Activated T-cell treated with anti-CD3 and anti-CD28 coated beads, Interleukin-2, amount 50 U/mL, for 24 hours (primary cell): ENCODE measurements around the gene THBD.

ENCODE experiments used
- DNase-seq: peaks from one replicate; pipeline ENCODE4 v3.0.0-alpha.2; 2020
- H3K27ac Mint-ChIP-seq: 2 replicates; pipeline ENCODE4 v1.8.0; 2020; ENCODE audit warnings: mild to moderate bottlenecking, mixed read lengths
- H3K27me3 Mint-ChIP-seq: 2 replicates; pipeline ENCODE4 v1.8.0; 2020; ENCODE audit warnings: mixed read lengths
- H3K36me3 Mint-ChIP-seq: 2 replicates; pipeline ENCODE4 v1.8.0; 2020; ENCODE audit warnings: low read depth, mixed read lengths
- H3K4me1 Mint-ChIP-seq: 2 replicates; pipeline ENCODE4 v1.8.0; 2020; ENCODE audit warnings: low read depth, mixed read lengths
- H3K4me3 Mint-ChIP-seq: 2 replicates; pipeline ENCODE4 v1.8.0; 2020; ENCODE audit warnings: mild to moderate bottlenecking, moderate library complexity, mixed read lengths
- H3K9me3 Mint-ChIP-seq: 2 replicates; pipeline ENCODE4 v1.8.0; 2020; ENCODE audit warnings: mixed read lengths

THBD gene

DNA sequence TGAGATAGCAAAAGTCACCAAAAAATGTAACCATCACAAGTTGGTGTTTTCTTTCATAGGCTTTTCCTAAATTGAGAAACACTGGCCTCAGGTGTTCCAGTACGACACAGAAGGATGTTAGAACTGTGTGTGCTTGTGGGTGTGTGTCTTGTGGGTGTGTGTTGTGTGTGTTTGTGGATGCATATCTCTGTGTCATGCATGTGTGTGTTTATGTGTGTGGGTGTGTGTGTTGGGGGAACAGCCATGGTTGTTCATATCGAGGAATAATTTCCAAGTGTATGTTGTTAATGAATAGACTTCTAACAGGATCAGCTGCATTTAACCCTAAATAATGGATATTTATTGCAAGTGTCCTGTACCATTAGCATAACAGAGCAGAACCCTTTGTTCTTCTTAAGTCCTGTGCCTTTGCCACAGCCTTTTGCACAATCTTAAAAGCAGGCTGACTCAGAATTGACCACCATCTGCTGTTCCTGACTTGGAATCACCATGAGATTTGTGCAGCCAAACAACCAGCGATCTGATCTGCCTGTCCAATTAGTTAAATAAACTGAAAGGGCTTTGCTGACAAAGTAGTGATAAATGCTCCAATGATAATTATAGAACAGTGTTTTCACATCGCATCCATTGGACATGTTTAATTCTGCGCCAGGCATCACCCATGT is 29.0 kb upstream of the THBD start:
- no peak for DNase-seq
- no peaks in the 10 kb centered on the region for H3K27me3 Mint-ChIP-seq
- no peak overlapping the region for H3K4me3 Mint-ChIP-seq
- H3K9me3 Mint-ChIP-seq = no peaks in the 10 kb centered on the region
- no peaks in the 10 kb centered on the region for H3K36me3 Mint-ChIP-seq
- H3K4me1 Mint-ChIP-seq = no peaks in the 10 kb centered on the region
- no peak overlapping the region for H3K27ac Mint-ChIP-seq

DNA sequence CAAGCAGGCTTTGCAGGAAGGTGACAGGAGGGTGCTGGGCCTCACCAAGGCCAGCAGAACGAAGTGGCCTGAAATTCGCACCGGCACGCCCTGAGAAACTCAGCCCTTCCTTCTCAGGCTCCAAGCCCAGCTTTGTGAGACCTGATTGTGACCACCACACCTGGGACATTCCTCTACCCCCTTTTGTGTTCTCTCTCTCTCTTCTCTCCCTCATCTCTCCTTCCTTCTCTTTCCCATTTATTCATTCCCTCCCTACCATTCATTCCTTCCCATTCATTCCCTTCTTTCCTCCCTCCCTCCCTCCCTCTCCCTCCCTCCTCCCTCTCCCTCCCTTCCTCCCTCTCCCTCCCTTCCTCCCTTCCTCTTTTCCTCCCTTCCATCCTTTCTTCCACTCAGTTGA is 27.8 kb upstream of the THBD start:
- Mint-ChIP-seq H3K4me3 (no peak overlapping the region), H3K27ac (no peak overlapping the region), H3K36me3 (no peaks in the 10 kb centered on the region), H3K27me3 (no peaks in the 10 kb centered on the region), H3K9me3 (no peaks in the 10 kb centered on the region), H3K4me1 (no peaks in the 10 kb centered on the region)
- DNase-seq = no peak

DNA sequence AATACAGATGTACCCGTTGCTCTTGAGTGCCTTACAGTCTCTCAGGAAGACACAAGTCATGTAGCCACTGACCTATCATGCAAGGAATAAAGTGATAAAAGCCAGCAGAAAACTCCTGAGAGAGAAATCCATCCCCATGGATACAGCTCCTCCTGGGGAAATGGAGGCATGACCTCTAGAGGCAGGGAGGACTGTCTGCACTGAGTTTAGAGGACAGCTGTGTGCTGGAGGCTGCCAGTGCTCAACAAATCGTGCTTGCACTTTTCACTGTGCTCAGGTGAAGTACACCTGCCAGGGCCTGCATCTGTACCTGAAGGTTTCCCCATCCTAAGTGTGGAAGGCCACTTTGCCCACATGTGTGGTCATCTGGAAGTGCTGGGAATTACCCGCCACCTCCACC is 24.6 kb upstream of the THBD start:
- H3K9me3 Mint-ChIP-seq = no peaks in the 10 kb centered on the region
- no peak overlapping the region for H3K27ac Mint-ChIP-seq
- peaks cover 2% of the 10 kb centered on the region for H3K27me3 Mint-ChIP-seq
- H3K36me3 Mint-ChIP-seq = no peaks in the 10 kb centered on the region
- no peak overlapping the region for H3K4me3 Mint-ChIP-seq
- H3K4me1 Mint-ChIP-seq = no peaks in the 10 kb centered on the region
- DNase-seq = no peak

DNA sequence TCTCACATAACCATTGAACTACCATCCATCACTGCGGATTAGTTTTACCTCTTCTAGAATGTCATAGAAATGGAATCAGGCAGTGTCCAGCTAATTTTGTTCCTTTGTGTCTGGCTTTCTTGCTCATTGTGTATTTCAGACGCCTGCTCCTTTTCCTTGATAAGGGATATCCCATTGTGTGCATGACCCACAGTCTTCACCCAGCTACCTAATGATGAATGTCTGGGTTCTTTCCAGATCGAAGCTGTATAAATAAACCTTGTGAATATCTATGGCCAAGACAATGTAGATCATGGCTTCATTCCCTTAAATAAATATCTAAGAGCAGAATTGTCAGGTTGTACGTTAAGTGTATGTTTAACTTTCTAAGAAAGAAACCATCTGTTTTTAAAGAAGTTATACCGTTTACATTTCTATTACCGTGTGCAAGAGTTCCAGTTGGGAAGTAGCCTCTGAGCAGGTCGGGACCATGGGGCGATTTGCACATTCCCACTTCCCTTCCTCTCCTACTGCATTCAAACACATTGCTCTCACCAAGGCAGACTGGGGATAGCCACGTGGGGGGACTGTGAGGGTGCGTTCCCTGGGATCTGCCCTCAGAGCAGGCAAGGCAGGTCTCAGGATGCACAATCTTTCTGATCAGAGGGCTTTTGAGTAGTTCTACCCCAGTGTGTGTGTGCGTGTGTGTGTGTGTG is 23.6 kb upstream of the THBD start:
- Mint-ChIP-seq H3K9me3 (no peaks in the 10 kb centered on the region), H3K27me3 (peaks cover 2% of the 10 kb centered on the region), H3K4me1 (no peaks in the 10 kb centered on the region), H3K36me3 (no peaks in the 10 kb centered on the region), H3K27ac (no peak overlapping the region), H3K4me3 (no peak overlapping the region)
- DNase-seq = no peak

DNA sequence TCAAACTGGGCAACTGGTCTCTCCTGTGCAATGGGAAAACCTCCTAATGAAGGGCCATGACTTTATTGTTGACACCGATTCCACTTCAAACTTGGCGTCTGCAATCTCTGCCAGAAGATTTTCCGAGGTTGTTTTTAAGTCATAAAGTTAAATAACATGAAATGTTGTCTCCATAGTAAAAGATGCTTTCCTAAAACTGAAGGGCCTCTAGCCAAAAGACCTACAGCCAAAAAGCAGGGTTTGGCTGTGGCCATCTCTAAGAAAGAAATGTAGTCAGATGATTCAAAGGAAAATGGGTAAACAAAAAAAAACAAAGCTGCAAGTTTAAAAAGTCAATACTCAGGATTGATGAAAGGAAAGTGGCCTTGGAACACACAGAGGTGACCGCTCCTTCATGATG is 22.5 kb upstream of the THBD start:
- peaks cover 2% of the 10 kb centered on the region for H3K27me3 Mint-ChIP-seq
- no peak for DNase-seq
- H3K27ac Mint-ChIP-seq = no peak overlapping the region
- no peak overlapping the region for H3K4me3 Mint-ChIP-seq
- H3K9me3 Mint-ChIP-seq = no peaks in the 10 kb centered on the region
- no peaks in the 10 kb centered on the region for H3K4me1 Mint-ChIP-seq
- H3K36me3 Mint-ChIP-seq = no peaks in the 10 kb centered on the region

DNA sequence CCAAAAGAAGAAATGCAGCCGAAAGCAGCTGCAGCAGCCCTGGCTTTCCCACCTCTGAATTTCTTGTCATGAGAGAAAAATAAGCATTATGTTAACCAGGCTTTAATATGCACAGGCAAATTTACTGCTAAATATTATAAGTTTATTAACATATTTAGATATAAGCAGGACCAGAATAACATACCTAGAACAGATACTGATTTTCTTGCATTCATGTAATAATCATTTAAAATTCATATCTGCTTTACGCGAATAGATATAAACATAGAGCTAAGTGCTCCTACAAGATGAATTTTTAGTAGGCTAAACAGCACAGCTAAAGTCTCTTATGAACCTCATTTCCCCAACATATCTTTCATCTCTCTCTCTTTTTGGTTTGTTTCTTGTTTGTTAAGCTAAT is 21.9 kb upstream of the THBD start:
- Mint-ChIP-seq H3K27ac (no peak overlapping the region), H3K9me3 (no peaks in the 10 kb centered on the region), H3K4me1 (no peaks in the 10 kb centered on the region), H3K4me3 (no peak overlapping the region), H3K27me3 (peaks cover 5% of the 10 kb centered on the region), H3K36me3 (no peaks in the 10 kb centered on the region)
- no peak for DNase-seq

DNA sequence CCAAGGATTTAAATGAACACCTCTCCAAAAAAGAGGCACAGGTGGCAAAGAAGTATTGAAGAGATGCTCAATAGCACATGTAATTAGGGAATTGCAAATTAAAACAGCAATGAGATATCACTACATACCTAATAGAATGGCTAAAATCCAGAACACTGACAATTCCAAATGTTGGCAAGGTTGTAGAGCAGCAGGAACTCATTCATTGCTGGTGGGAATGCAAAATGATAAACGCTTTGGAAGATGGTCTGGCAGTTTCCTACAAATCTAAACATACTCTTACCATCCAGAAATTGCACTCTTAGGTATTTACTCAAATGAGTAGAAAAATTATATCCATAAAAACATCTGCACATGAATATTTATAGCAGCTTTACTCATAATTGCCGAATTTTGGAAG is 19.6 kb upstream of the THBD start:
- Mint-ChIP-seq H3K27ac (no peak overlapping the region), H3K4me3 (no peak overlapping the region), H3K27me3 (peaks cover 10% of the 10 kb centered on the region), H3K36me3 (no peaks in the 10 kb centered on the region), H3K9me3 (no peaks in the 10 kb centered on the region), H3K4me1 (no peaks in the 10 kb centered on the region)
- no peak for DNase-seq

DNA sequence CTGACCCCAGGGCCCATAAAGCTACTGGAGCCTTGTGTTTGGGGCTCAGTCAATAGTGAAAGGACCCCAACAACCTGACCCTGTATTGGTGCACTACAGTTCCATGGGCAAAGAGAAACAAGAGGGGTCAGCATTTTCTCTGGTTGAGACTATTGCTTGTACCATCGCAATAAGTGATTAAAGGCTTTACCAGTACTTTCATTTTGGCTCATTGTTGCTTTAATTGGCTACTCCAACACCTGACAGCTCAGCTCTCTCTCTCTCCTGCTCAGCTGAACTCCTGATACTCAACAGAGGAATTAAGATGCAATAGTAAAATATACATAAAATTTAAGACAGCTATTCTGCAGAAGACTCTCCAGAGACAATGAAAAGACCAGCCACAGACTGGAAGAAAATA is 18.8 kb upstream of the THBD start:
- Mint-ChIP-seq H3K27ac (no peak overlapping the region), H3K4me3 (no peak overlapping the region), H3K36me3 (no peaks in the 10 kb centered on the region), H3K9me3 (no peaks in the 10 kb centered on the region), H3K4me1 (no peaks in the 10 kb centered on the region), H3K27me3 (peaks cover 10% of the 10 kb centered on the region)
- DNase-seq = no peak

DNA sequence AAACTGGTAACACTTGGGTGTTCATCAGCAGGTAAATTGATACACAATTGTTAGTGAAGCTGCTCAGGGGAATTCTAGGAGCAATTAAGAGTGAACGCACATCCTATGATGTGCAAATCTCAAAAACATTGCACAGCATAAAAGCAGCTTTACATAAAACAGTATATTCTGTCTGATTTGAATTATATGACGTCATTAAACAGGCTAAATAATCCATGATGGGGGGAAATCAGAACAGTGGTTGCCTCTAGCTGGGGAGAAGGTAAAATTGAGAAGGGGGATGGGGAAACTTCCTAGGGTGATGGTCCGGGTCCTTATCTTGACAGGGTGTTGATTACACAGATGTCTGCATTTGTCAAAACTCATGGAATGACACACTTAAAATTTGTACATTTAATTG is 17.3 kb upstream of the THBD start:
- Mint-ChIP-seq H3K4me3 (no peak overlapping the region), H3K27ac (no peak overlapping the region), H3K9me3 (no peaks in the 10 kb centered on the region), H3K27me3 (peaks cover 10% of the 10 kb centered on the region), H3K4me1 (no peaks in the 10 kb centered on the region), H3K36me3 (no peaks in the 10 kb centered on the region)
- no peak for DNase-seq

DNA sequence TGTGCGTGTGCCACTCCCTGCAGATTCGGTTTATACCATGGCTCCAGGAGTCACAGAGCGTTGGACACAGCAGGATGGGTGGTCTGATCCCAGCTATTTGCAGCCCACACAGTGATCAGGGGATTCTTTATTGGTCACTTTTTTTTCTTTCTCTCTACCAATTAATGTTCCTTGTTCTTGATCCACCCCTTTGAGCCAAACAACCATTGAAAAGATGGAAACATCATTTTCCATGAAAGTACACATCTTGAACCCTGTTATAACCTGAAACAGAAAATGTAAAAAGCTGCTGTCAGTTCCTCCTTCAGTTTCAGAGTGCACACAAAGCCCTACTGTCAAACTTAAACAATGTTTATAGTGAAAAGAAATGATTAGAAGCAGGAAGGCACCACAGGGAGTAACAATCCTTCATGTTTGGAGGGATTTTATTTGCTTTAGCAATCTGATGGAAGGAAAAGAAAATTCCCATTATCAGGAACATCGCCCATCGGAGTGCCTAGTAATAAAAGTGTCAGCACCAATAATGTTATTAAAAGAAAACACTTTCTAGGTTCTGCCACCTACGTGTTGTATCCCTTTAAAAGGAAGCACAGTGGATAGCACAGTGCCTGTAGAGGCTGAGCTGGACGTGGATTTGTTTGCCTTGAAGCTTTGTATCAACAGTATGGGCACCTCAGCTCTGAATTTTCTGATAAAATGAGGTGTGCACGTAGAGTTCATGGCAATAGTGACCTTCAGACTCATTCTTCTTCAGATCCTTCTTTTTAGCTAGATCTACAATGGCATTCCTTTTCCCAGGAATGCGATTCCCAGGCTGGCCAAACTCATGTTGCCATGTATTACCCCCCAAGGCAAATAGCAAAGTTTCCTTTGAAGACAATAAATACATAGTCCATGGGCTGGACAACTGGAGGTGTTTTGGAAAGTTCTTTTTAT is 16.1 kb upstream of the THBD start:
- no peaks in the 10 kb centered on the region for H3K9me3 Mint-ChIP-seq
- H3K27ac Mint-ChIP-seq = no peak overlapping the region

DNA sequence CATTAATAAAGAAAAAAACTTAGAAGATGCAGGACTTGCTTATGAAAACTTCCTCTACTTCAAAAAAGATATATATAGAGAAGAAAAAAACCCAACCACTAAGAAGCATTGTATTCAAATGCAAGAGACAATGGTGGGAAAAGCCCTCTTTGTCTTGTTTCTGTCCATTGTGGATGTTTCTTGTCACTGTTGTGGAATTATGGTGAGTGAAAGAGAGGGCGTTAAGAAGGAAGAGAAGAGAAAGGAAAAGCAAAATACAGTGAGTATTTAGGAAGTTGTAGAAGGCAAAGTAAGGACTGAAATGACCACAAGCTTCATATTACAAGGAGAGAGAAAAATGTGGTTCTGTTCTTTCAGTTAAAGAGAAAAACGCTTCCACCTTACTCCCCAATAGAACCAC is 14.1 kb upstream of the THBD start:
- DNase-seq = no peak
- Mint-ChIP-seq H3K9me3 (no peaks in the 10 kb centered on the region), H3K36me3 (no peaks in the 10 kb centered on the region), H3K4me1 (no peaks in the 10 kb centered on the region), H3K27ac (no peak overlapping the region), H3K4me3 (no peak overlapping the region), H3K27me3 (peaks cover 9% of the 10 kb centered on the region)

More for the DNA sequence above, 16.1 kb upstream of the THBD start:
- Mint-ChIP-seq H3K36me3 (no peaks in the 10 kb centered on the region), H3K4me1 (no peaks in the 10 kb centered on the region), H3K4me3 (no peak overlapping the region), H3K27me3 (peaks cover 10% of the 10 kb centered on the region)
- no peak for DNase-seq

DNA sequence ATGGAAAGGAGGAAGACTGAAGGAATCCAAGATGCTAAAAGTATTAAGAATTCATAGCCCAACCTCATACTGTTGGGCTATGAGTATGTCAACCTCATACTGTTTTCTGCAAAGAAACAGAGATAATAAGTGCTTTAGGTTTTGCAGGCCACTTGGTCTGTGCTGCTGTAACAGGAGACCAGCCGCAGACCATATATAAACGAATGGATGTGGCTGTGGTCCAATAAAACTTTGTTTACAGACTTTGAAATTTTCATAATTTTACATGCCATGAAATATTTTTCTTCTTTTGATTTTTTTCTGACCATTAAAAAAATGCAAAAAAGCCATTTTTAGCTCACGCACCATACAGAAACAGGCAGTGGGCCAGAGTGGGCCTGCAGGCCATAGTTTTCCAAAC is 13.7 kb upstream of the THBD start:
- Mint-ChIP-seq H3K36me3 (no peaks in the 10 kb centered on the region), H3K27ac (no peak overlapping the region), H3K9me3 (no peaks in the 10 kb centered on the region), H3K27me3 (peaks cover 9% of the 10 kb centered on the region), H3K4me3 (no peak overlapping the region), H3K4me1 (no peaks in the 10 kb centered on the region)
- DNase-seq = no peak

DNA sequence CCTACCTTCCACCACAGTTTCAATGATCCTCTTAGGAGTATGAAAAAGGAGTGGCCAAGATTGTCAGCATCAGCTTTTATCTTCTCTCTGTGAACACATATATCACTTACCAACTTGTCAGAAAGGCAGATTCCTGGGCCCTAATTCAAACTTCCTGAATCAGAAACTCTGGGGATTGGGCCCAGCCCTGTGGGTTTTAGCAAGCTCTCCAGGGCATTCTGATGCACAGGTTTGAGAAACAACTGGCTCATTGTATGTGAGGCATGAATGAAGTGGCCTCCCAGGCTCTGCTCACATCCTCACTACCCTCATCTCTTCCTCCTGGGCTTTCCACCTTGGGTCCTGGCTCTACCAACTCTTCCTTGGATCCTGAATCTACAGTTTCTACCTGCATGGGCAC is 13.2 kb upstream of the THBD start:
- DNase-seq = no peak
- H3K27ac Mint-ChIP-seq = no peak overlapping the region
- H3K27me3 Mint-ChIP-seq = peaks cover 9% of the 10 kb centered on the region
- no peaks in the 10 kb centered on the region for H3K9me3 Mint-ChIP-seq
- H3K36me3 Mint-ChIP-seq = no peaks in the 10 kb centered on the region
- H3K4me1 Mint-ChIP-seq = no peaks in the 10 kb centered on the region
- no peak overlapping the region for H3K4me3 Mint-ChIP-seq

DNA sequence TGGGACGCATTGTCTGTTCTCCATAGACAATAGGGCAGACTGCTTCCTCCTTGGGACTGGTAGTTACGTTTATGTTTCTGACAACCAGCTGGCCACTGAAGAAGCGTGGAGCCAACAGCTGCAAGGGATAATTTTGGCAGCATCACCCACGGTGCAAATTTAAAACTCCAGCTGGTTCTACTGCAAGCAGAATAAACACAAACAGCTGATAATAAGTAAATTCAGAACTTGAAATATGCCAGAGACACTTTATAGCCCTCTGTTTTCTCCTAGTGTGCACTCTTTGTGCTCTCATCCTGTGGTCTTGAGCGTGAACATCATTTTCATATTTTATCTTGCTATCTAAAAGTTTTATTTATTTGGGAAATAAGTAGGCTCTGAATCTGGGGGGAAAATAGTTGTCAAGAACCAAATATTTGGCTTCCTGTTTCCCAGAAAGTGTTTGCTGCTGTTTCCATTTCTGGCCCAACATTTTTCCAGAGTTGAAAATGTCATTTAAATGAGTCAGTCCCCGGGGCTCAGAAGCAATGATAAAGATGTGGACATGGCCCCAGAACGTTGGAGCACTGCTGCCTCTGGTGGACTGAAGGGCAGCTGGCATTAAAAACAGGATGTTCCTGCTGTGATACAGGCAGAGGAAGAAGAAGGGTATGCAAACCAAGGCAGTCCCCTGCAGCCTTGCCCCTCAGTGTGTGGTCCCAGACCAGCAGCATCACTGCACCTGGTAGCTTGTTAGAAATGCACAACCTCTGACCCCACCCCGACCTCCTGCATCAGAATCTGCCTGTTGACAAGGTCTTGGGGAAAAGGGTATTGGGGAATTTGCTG is 12.5 kb upstream of the THBD start:
- H3K27ac Mint-ChIP-seq = no peak overlapping the region
- no peak for DNase-seq
- H3K4me1 Mint-ChIP-seq = no peaks in the 10 kb centered on the region
- H3K9me3 Mint-ChIP-seq = no peaks in the 10 kb centered on the region
- H3K27me3 Mint-ChIP-seq = peaks cover 8% of the 10 kb centered on the region
- H3K4me3 Mint-ChIP-seq = no peak overlapping the region
- no peaks in the 10 kb centered on the region for H3K36me3 Mint-ChIP-seq
